ENCODE measurements around the gene PCDHGA9. TPM values are rescaled to one million over a fixed set of nuclear protein-coding genes. Genes with fewer than 3 reads are reported as not detected.
"Not testable (repeated sequence)": the region's sequence is repeated elsewhere in the genome, so short reads cannot be mapped to it uniquely, and the experiment has no call there.

PCDHGA9 gene
- total RNA-seq, 5 donors from 2014 or later (not counting 1 experiment from before 2014, with no cell fraction given) = 0.14 to 0.26 (median 0.19) TPM; not detected in 1

DNA sequence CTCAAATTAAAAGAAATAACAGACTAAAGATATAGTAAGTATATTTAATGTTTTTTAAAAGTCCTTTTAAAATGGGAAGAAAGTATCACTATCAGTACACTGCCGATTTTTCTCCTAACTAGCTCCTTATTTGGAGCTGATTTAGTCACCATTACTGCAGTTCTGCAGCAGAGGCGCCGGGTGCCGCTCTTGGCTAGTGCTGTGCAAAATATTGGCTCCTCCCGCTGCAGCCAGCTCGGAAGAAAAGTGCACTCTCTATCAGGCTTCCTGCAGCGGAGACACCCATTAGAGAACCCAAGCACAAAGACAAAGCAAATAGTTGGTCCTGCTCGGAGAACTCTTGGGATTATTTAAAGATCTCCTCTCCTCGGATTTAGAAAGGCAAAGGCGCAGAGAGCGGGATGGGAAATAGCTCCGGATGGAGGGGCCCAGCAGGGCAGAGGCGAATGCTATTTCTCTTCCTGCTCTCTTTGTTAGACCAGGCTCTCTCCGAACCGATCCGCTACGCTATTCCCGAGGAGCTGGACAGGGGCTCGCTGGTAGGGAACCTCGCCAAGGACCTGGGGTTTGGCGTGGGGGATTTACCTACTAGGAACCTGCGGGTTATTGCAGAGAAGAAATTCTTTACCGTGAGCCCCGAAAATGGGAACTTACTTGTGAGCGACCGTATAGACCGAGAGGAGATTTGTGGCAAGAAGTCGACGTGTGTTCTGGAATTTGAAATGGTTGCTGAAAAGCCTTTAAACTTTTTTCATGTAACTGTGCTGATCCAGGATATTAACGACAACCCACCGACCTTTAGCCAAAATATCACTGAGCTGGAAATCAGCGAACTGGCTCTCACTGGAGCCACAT, 32.4 kb upstream of the PCDHGA9 start, which contains the start of gene PCDHGB3:
PCDHGB3 (plus strand) TSS at position 249 of the 855 bp plus-strand sequence; CDS start at position 402, 153 bp downstream.
- ATAC-seq (replicated peaks in 1 of 4) (peak in 3 of 4 experiments; percentile 52 to 85 (median 82)), DNase-seq (peak in 19 of 35 experiments; percentile 6 to 51 (median 25))
- peaks cover 11% of the 10 kb centered on the region for H3K9me3 ChIP-seq
- peaks cover 0 to 7% of the 10 kb centered on the region in 2 experiments for H3K4me1 ChIP-seq (ENCODE audit: control insufficient read depth in 1 of 2, extremely low read depth in 1 of 2, insufficient read depth in 2 of 2, low read length in 2 of 2)
- Mint-ChIP-seq H3K4me1 (peaks cover 7 to 9% (median 8%) of the 10 kb centered on the region in 3 donors), H3K27ac (no peak within 1 kb of the TSS), H3K36me3 (peaks cover 8% of the 10 kb centered on the region), H3K27me3 (peaks cover 56 to 84% of the 10 kb centered on the region in 2 donors), H3K9me3 (peaks cover 5 to 24% (median 22%) of the 10 kb centered on the region in 3 donors), H3K4me3 (peak within 1 kb of the TSS; percentile 66 to 80 (median 77))
- H3K27me3 ChIP-seq (replicated peaks in 1 of 2; ENCODE audit: control insufficient read depth in 2 of 2, extremely low read depth in 1 of 2, insufficient read depth in 2 of 2, low read length in 1 of 2) = peaks cover 32 to 61% of the 10 kb centered on the region in 2 experiments
- H3K36me3 ChIP-seq (ENCODE audit: control insufficient read depth in 2 of 2, extremely low read depth in 1 of 2, insufficient read depth in 1 of 2, low read length in 1 of 2) = peaks cover 0 to 4% of the 10 kb centered on the region in 2 donors
- CTCF ChIA-PET = interaction anchor here (0.7 to 2.5 kb wide), 16 partner anchors 11 to 1253 kb away, joined by 3 to 19 read pairs (median 4); partner anchors contain the start of genes PCDHGA1 (in 2 of the 2), PCDHGA10 (in 1 of the 2) and TAF7 (in 1 of the 2)
- H3K4me3 ChIP-seq (ENCODE audit: control insufficient read depth in 1 of 2, extremely low read depth in 1 of 2, low read length in 1 of 2) = peak within 1 kb of the TSS; percentile 12 to 58
- WGBS (ENCODE audit: insufficient coverage) = 23% methylated on average over 27 of the region's 32 CpGs
- POLR2A ChIA-PET = interaction anchor here in 1 of 2 donors (0.7 to 1.0 kb wide), 2 partner anchors 10 to 16 kb away, joined by 3 read pairs; partner anchors contain the start of gene PCDHGA4
- H3K27ac ChIP-seq (ENCODE audit: low read length) = no peak within 1 kb of the TSS

DNA sequence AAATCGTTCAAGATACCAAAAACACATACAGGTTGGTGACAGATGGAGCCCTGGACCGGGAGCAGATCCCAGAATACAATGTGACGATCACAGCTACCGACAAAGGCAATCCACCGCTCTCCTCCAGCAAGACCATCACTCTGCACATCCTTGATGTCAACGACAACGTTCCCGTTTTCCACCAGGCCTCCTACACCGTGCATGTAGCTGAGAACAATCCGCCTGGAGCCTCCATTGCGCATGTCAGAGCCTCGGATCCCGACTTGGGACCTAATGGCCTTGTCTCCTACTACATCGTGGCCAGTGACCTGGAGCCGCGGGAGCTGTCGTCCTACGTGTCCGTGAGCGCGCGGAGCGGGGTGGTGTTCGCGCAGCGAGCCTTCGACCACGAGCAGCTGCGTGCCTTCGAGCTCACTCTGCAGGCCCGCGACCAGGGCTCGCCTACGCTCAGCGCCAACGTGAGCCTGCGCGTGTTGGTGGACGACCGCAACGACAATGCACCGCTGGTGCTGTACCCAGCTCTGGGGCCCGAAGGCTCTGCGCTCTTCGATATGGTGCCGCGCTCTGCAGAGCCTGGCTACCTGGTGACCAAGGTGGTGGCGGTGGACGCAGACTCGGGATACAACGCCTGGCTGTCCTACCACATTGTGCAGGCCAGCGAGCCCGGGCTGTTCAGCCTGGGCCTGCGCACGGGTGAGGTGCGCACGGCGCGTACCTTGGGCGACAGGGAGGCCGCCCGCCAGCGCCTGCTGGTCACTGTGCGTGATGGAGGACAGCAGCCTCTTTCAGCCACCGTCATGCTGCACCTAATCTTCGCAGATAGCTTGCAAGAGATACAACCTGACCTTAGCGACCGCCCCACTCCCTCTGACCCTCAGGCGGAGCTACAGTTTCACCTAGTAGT, 30.8 kb upstream of the PCDHGA9 start:
- ChIA-PET CTCF (interaction anchor here (2.1 to 2.5 kb wide), 4 partner anchors 152 to 196 kb away, joined by 7 to 19 read pairs (median 11); no protein-coding TSS in a partner anchor), POLR2A (no interaction called here)
- Histone ChIP-seq H3K4me3 (ENCODE audit: control insufficient read depth in 1 of 2, extremely low read depth in 1 of 2, low read length in 1 of 2) (peak overlapping the region in 1 of 2 donors; percentile 27), H3K9me3 (peaks cover 9% of the 10 kb centered on the region), H3K27me3 (replicated peaks in 1 of 2; ENCODE audit: control insufficient read depth in 2 of 2, extremely low read depth in 1 of 2, insufficient read depth in 2 of 2, low read length in 1 of 2) (peaks cover 22 to 61% of the 10 kb centered on the region in 2 experiments), H3K4me1 (ENCODE audit: control insufficient read depth in 1 of 2, extremely low read depth in 1 of 2, insufficient read depth in 2 of 2, low read length in 2 of 2) (peaks cover 0 to 7% of the 10 kb centered on the region in 2 experiments), H3K27ac (ENCODE audit: low read length) (no peak overlapping the region), H3K36me3 (ENCODE audit: control insufficient read depth in 2 of 2, extremely low read depth in 1 of 2, insufficient read depth in 1 of 2, low read length in 1 of 2) (peaks cover 0 to 4% of the 10 kb centered on the region in 2 donors)
- Mint-ChIP-seq H3K27me3 (peaks cover 51 to 80% of the 10 kb centered on the region in 2 donors), H3K9me3 (peaks cover 5 to 25% (median 20%) of the 10 kb centered on the region in 3 donors), H3K4me3 (no peak overlapping the region), H3K36me3 (peaks cover 6% of the 10 kb centered on the region), H3K4me1 (peaks cover 7 to 9% (median 8%) of the 10 kb centered on the region in 3 donors), H3K27ac (no peak overlapping the region)
- no peak for ATAC-seq (replicated peaks in 1 of 4)
- no peak for DNase-seq
- WGBS (ENCODE audit: insufficient coverage) = 49% methylated on average over 69 of the region's 69 CpGs

DNA sequence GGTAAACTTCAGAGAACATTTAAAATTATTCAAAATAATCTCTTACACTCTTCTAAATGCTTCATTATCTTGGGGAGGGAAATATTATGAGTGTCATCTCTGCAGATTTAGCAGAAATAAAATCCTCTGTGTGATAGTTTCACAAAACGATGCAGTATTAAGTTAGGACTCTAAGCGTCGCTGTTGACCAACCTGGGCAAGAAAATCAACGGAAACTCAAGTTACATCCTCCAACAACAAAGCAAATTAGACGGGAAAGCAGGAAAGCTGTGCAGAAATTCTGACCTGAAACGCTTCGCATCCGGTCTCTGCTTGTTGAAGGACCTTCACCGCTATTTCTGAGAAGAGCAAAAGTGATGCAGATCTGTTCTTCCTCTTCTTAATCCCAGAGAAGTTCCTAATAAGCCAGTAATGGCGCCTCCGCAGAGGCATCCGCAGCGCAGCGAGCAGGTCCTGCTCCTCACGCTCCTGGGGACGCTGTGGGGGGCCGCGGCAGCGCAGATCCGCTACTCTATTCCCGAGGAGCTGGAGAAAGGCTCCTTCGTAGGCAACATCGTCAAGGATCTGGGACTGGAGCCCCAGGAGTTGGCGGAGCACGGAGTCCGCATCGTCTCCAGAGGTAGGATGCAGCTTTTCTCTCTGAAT, 28.8 kb upstream of the PCDHGA9 start, which contains the start of gene PCDHGA6:
PCDHGA6 (plus strand) TSS at position 219 of the 645 bp plus-strand sequence; CDS start at position 412, 193 bp downstream.
- Mint-ChIP-seq H3K36me3 (peaks cover 7% of the 10 kb centered on the region), H3K4me3 (peak within 1 kb of the TSS; percentile 25 to 42 (median 32)), H3K27ac (no peak within 1 kb of the TSS), H3K4me1 (peaks cover 7 to 9% (median 8%) of the 10 kb centered on the region in 3 donors), H3K9me3 (peaks cover 5 to 27% (median 23%) of the 10 kb centered on the region in 3 donors), H3K27me3 (peaks cover 47 to 67% of the 10 kb centered on the region in 2 donors)
- ATAC-seq (replicated peaks in 1 of 4) = no peak
- Histone ChIP-seq H3K4me3 (ENCODE audit: control insufficient read depth in 1 of 2, extremely low read depth in 1 of 2, low read length in 1 of 2) (peak within 1 kb of the TSS in 1 of 2 donors; percentile 55), H3K27me3 (replicated peaks in 1 of 2; ENCODE audit: control insufficient read depth in 2 of 2, extremely low read depth in 1 of 2, insufficient read depth in 2 of 2, low read length in 1 of 2) (peaks cover 19 to 65% of the 10 kb centered on the region in 2 experiments), H3K27ac (ENCODE audit: low read length) (no peak within 1 kb of the TSS), H3K9me3 (peaks cover 11% of the 10 kb centered on the region), H3K4me1 (ENCODE audit: control insufficient read depth in 1 of 2, extremely low read depth in 1 of 2, insufficient read depth in 2 of 2, low read length in 2 of 2) (peaks cover 0 to 7% of the 10 kb centered on the region in 2 experiments), H3K36me3 (ENCODE audit: control insufficient read depth in 2 of 2, extremely low read depth in 1 of 2, insufficient read depth in 1 of 2, low read length in 1 of 2) (peaks cover 0 to 4% of the 10 kb centered on the region in 2 donors)
- ChIA-PET POLR2A (no interaction called here), CTCF (interaction anchor here in 1 of 2 donors (0.8 kb wide), 1 partner anchor 56 kb away, joined by 3 read pairs; no protein-coding TSS in a partner anchor)
- DNase-seq = peak in 1 of 35 experiments; percentile 20
- WGBS (ENCODE audit: insufficient coverage) = 50% methylated on average over 24 of the region's 27 CpGs

DNA sequence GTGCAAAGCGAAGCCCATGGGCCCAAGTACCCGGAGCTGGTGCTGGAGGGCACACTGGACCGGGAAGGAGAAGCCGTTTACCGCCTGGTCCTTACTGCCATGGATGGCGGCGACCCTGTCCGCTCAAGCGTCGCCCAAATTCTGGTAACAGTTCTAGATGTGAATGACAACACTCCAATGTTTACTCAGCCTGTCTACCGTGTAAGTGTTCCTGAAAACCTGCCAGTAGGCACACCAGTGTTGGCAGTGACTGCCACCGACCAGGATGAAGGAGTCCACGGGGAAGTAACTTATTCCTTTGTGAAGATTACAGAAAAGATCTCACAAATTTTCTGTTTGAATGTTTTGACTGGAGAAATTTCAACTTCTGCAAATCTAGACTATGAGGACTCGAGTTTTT, 28.0 kb upstream of the PCDHGA9 start:
- CTCF ChIA-PET = interaction anchor here in 1 of 2 donors (0.8 to 1.0 kb wide), 2 partner anchors 46 to 57 kb away, joined by 3 read pairs; no protein-coding TSS in a partner anchor
- Mint-ChIP-seq H3K9me3 (peaks cover 5 to 29% (median 29%) of the 10 kb centered on the region in 3 donors), H3K27ac (no peak overlapping the region), H3K4me1 (peaks cover 7 to 8% (median 8%) of the 10 kb centered on the region in 3 donors), H3K4me3 (no peak overlapping the region), H3K27me3 (peaks cover 50 to 67% of the 10 kb centered on the region in 2 donors), H3K36me3 (peaks cover 9% of the 10 kb centered on the region)
- 61% methylated on average over 14 of the region's 14 CpGs for WGBS (ENCODE audit: insufficient coverage)
- POLR2A ChIA-PET = no interaction called here
- H3K9me3 ChIP-seq = peaks cover 11% of the 10 kb centered on the region
- no peak for ATAC-seq (replicated peaks in 1 of 4)
- H3K4me3 ChIP-seq (ENCODE audit: control insufficient read depth in 1 of 2, extremely low read depth in 1 of 2, low read length in 1 of 2) = peak overlapping the region in 1 of 2 donors; percentile 55
- H3K27ac ChIP-seq (ENCODE audit: low read length) = no peak overlapping the region
- DNase-seq = no peak
- H3K36me3 ChIP-seq (ENCODE audit: control insufficient read depth in 2 of 2, extremely low read depth in 1 of 2, insufficient read depth in 1 of 2, low read length in 1 of 2) = peaks cover 0 to 4% of the 10 kb centered on the region in 2 donors
- peaks cover 16 to 62% of the 10 kb centered on the region in 2 experiments for H3K27me3 ChIP-seq (replicated peaks in 1 of 2; ENCODE audit: control insufficient read depth in 2 of 2, extremely low read depth in 1 of 2, insufficient read depth in 2 of 2, low read length in 1 of 2)
- peaks cover 0 to 7% of the 10 kb centered on the region in 2 experiments for H3K4me1 ChIP-seq (ENCODE audit: control insufficient read depth in 1 of 2, extremely low read depth in 1 of 2, insufficient read depth in 2 of 2, low read length in 2 of 2)

DNA sequence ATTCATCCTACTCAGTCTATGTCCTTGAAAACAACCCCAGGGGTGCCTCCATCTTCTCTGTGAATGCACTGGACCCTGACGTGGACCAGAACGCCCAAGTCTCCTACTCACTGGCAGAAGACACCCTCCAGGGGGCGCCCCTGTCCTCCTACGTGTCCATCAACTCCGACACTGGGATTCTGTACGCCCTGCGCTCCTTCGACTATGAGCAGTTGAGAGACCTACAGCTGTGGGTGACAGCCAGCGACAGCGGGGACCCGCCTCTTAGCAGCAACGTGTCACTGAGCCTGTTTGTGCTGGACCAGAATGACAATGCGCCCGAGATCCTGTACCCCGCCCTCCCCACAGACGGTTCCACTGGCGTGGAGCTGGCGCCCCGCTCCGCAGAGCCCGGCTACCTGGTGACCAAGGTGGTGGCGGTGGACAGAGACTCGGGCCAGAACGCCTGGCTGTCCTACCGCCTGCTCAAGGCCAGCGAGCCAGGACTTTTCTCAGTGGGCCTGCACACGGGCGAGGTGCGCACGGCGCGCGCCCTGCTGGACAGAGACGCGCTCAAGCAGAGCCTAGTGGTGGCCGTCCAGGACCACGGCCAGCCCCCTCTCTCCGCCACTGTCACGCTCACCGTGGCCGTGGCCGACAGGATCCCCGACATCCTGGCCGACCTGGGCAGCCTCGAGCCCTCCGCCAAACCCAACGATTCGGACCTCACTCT, 27.0 kb upstream of the PCDHGA9 start:
- Histone ChIP-seq H3K27me3 (replicated peaks in 1 of 2; ENCODE audit: control insufficient read depth in 2 of 2, extremely low read depth in 1 of 2, insufficient read depth in 2 of 2, low read length in 1 of 2) (peaks cover 17 to 59% of the 10 kb centered on the region in 2 experiments), H3K9me3 (peaks cover 11% of the 10 kb centered on the region)
- H3K4me3 Mint-ChIP-seq; POLR2A ChIA-PET; H3K4me3 ChIP-seq (ENCODE audit: control insufficient read depth in 1 of 2, extremely low read depth in 1 of 2, low read length in 1 of 2); H3K27ac ChIP-seq (ENCODE audit: low read length); H3K27ac Mint-ChIP-seq; H3K4me1 ChIP-seq (ENCODE audit: control insufficient read depth in 1 of 2, extremely low read depth in 1 of 2, insufficient read depth in 2 of 2, low read length in 2 of 2); ATAC-seq (replicated peaks in 1 of 4); H3K36me3 Mint-ChIP-seq; DNase-seq; H3K36me3 ChIP-seq (ENCODE audit: control insufficient read depth in 2 of 2, extremely low read depth in 1 of 2, insufficient read depth in 1 of 2, low read length in 1 of 2); H3K4me1 Mint-ChIP-seq; CTCF ChIA-PET: not testable (repeated sequence)
- 57% methylated on average over 29 of the region's 48 CpGs for WGBS (ENCODE audit: insufficient coverage)
- Mint-ChIP-seq H3K27me3 (peaks cover 49 to 67% of the 10 kb centered on the region in 2 donors), H3K9me3 (peaks cover 5 to 29% (median 29%) of the 10 kb centered on the region in 3 donors)

All from T-cell (primary cell).